H1 (cell line): ENCODE results near the gene FLRT3. TPM values are rescaled to one million over a fixed set of nuclear protein-coding genes. Genes with fewer than 3 reads are reported as not detected.

ENCODE experiments used
- CTCF ChIA-PET: fragments of 300-600 bp; sonication (Branson Sonifier 250); formaldehyde crosslinking; loops from one replicate; lab custom pipeline; 2021; ENCODE audit not compliant: partially characterized antibody; lab: Charles Lee
- POLR2A ChIA-PET: fragments of 300-600 bp; sonication (Branson Sonifier 250); formaldehyde crosslinking; loops from one replicate; lab custom pipeline; 2021; ENCODE audit warnings: inconsistent platforms; ENCODE audit not compliant: partially characterized antibody; lab: Charles Lee
- DNase-seq, 2 experiments: peaks; one replicate each; pipeline versions ENCODE4 v3.0.0 to v3.0.0-alpha.2; 2010 to 2022; ENCODE audit warnings: low spot score in 2 of 2, low read depth in 1 of 2, mixed read lengths in 1 of 2
- FAIRE-seq: peaks from 2 replicates; lab custom pipeline; 2011; peaks lifted over from hg19 to GRCh38; lab: Jason Lieb, UNC
- H2AFZ ChIP-seq: 2 replicates; pipeline ENCODE4 v1.8.1; 2012; ENCODE audit warnings: low read length, inconsistent platforms
- H2AK5ac ChIP-seq: 2 replicates; pipeline ENCODE4 v1.6.1; 2013; ENCODE audit warnings: low read depth, low read length
- H2BK120ac ChIP-seq: replicated peaks from 2 replicates; pipeline ENCODE3; 2013; ENCODE audit warnings: low read depth, low read length, inconsistent platforms
- H2BK12ac ChIP-seq: 2 replicates; pipeline ENCODE4 v1.6.1; 2013; ENCODE audit warnings: low read depth, low read length
- H2BK15ac ChIP-seq: 2 replicates; pipeline ENCODE4 v1.6.1; 2013; ENCODE audit warnings: low read length
- H2BK20ac ChIP-seq: 2 replicates; pipeline ENCODE4 v1.6.1; 2013; ENCODE audit warnings: low read length
- H2BK5ac ChIP-seq: 2 replicates; pipeline ENCODE4 v1.6.1; 2013; ENCODE audit warnings: low read depth, low read length
- H3K14ac ChIP-seq: 2 replicates; pipeline ENCODE4 v1.6.1; 2013; ENCODE audit warnings: inconsistent platforms; ENCODE audit not compliant: insufficient read length
- H3K18ac ChIP-seq: 2 replicates; pipeline ENCODE4 v1.6.1; 2013; ENCODE audit warnings: low read length; ENCODE audit errors: extremely low read depth
- H3K23ac ChIP-seq: 2 replicates; pipeline ENCODE4 v1.6.1; 2013; ENCODE audit warnings: inconsistent platforms; ENCODE audit not compliant: insufficient read length
- H3K23me2 ChIP-seq: 2 replicates; pipeline ENCODE4 v1.6.1; 2013; ENCODE audit warnings: low read depth, low read length
- H3K27ac ChIP-seq: 2 replicates; pipeline ENCODE4 v1.6.1; 2011; ENCODE audit warnings: low read depth, low read length, inconsistent platforms
- H3K27me3 ChIP-seq, 4 experiments: replicated peaks in 1 of 4; 1 replicate in 1 of 4; 2 replicates in 3 of 4; pipeline versions ENCODE4 v1.6.1 to v1.8.1; 2011 to 2013; ENCODE audit warnings: low read length in 3 of 4, mild to moderate bottlenecking in 3 of 4, inconsistent platforms in 2 of 4, mixed read lengths in 2 of 4, moderate library complexity in 1 of 4; ENCODE audit not compliant: control insufficient read depth in 3 of 4, insufficient read depth in 3 of 4; ENCODE audit errors: extremely low read depth in 1 of 4
- H3K36me3 ChIP-seq, 4 experiments: 2 replicates each; pipeline versions ENCODE4 v1.6.1 to v1.8.1; 2011 to 2013; ENCODE audit warnings: mild to moderate bottlenecking in 4 of 4, low read length in 3 of 4, moderate library complexity in 2 of 4, control low read depth in 1 of 4, inconsistent platforms in 1 of 4; ENCODE audit not compliant: insufficient read depth in 4 of 4, control insufficient read depth in 2 of 4
- H3K4ac ChIP-seq: replicated peaks from 2 replicates; pipeline ENCODE3; 2013; ENCODE audit warnings: low read length, low read depth, mixed read lengths, inconsistent platforms; ENCODE audit not compliant: insufficient read length
- H3K4me1 ChIP-seq, 4 experiments: replicated peaks in 1 of 4; 1 replicate in 1 of 4; 2 replicates in 3 of 4; pipeline versions ENCODE4 v1.6.1 to v1.8.1; 2011 to 2013; ENCODE audit warnings: low read length in 3 of 4, inconsistent platforms in 2 of 4, mixed read lengths in 1 of 4; ENCODE audit not compliant: insufficient read depth in 4 of 4, control insufficient read depth in 3 of 4
- H3K4me2 ChIP-seq, 2 experiments: 2 replicates each; pipeline versions ENCODE4 v1.6.1 to v1.8.1; 2011 to 2013; ENCODE audit warnings: low read depth in 2 of 2, low read length in 2 of 2, control low read depth in 1 of 2, inconsistent platforms in 1 of 2, mild to moderate bottlenecking in 1 of 2; ENCODE audit not compliant: insufficient read depth in 1 of 2
- H3K4me3 ChIP-seq, 4 experiments: fragments of 200-600, 300-600 bp in 1 of 4; sonication (generic), shearing (Covaris generic), sonication (Bioruptor Twin) in 1 of 4; 2 replicates each; pipeline versions ENCODE4 v1.5.1 to v1.8.1; 2011 to 2016; ENCODE audit warnings: low read length in 4 of 4, low read depth in 3 of 4, control low read depth in 2 of 4, inconsistent platforms in 2 of 4, mild to moderate bottlenecking in 2 of 4, mixed read lengths in 1 of 4, moderate library complexity in 1 of 4; ENCODE audit not compliant: insufficient read depth in 2 of 4; ENCODE audit errors: extremely low read depth in 1 of 4
- H3K56ac ChIP-seq: replicated peaks from 2 replicates; pipeline ENCODE3; 2013; ENCODE audit warnings: low read depth, mild to moderate bottlenecking, mixed read lengths, low read length, inconsistent platforms; ENCODE audit not compliant: insufficient read length
- H3K79me1 ChIP-seq: 2 replicates; pipeline ENCODE4 v1.6.1; 2013; ENCODE audit warnings: low read depth, low read length, control low read depth
- H3K79me2 ChIP-seq, 2 experiments: 2 replicates each; pipeline versions ENCODE4 v1.6.1 to v1.8.1; 2012 to 2013; ENCODE audit warnings: low read length in 2 of 2, mild to moderate bottlenecking in 2 of 2, inconsistent platforms in 1 of 2; ENCODE audit not compliant: insufficient read depth in 2 of 2, control insufficient read depth in 1 of 2
- H3K9ac ChIP-seq, 4 experiments: replicated peaks in 1 of 4; 1 replicate in 1 of 4; 2 replicates in 3 of 4; pipeline versions ENCODE4 v1.6.1 to v1.8.1; 2011 to 2013; ENCODE audit warnings: low read depth in 3 of 4, low read length in 3 of 4, control low read depth in 2 of 4, mild to moderate bottlenecking in 2 of 4, moderate library complexity in 2 of 4, inconsistent platforms in 1 of 4; ENCODE audit errors: extremely low read depth in 1 of 4
- H3K9me3 ChIP-seq, 2 experiments: 2 replicates each; pipeline versions ENCODE4 v1.6.1 to v1.8.1; 2012 to 2013; ENCODE audit warnings: mild to moderate bottlenecking in 2 of 2, moderate library complexity in 2 of 2, control low read depth in 1 of 2, inconsistent platforms in 1 of 2, low read depth in 1 of 2, low read length in 1 of 2, mixed read lengths in 1 of 2; ENCODE audit not compliant: insufficient read depth in 2 of 2
- H4K20me1 ChIP-seq, 2 experiments: replicated peaks in 1 of 2; 2 replicates each; pipeline versions ENCODE3 to v1.8.1; 2011 to 2013; ENCODE audit warnings: inconsistent platforms in 2 of 2, low read length in 2 of 2, mild to moderate bottlenecking in 1 of 2; ENCODE audit not compliant: insufficient read depth in 2 of 2, control insufficient read depth in 1 of 2
- H4K5ac ChIP-seq: 2 replicates; pipeline ENCODE4 v1.6.1; 2013; ENCODE audit warnings: low read length, low read depth, mixed read lengths, inconsistent platforms; ENCODE audit not compliant: insufficient read length
- H4K8ac ChIP-seq: 2 replicates; pipeline ENCODE4 v1.8.0; 2013; ENCODE audit warnings: mild to moderate bottlenecking, moderate library complexity, low read length, inconsistent platforms; ENCODE audit not compliant: insufficient read depth; ENCODE audit errors: extremely low read depth
- H4K91ac ChIP-seq: replicated peaks from 2 replicates; pipeline ENCODE3; 2013; ENCODE audit warnings: low read length, mixed read lengths, inconsistent platforms; ENCODE audit not compliant: insufficient read length
- MAX ChIP-seq: IDR thresholded peaks from 2 replicates; pipeline ENCODE4 v1.6.1; 2012; ENCODE audit warnings: inconsistent platforms
- WGBS, 2 experiments: shearing (Covaris generic) in 1 of 2; methylation state at CpG; one replicate each; pipeline versions ENCODE4 v1.1.6 to v1.1.7; 2013 to 2015; ENCODE audit warnings: low lambda C conversion rate in 2 of 2, mixed read lengths in 2 of 2, inconsistent platforms in 1 of 2, low coverage in 1 of 2, missing lambda C conversion rate in 1 of 2; ENCODE audit not compliant: insufficient replicate concordance in 2 of 2, insufficient coverage in 1 of 2, insufficient read length in 1 of 2; ENCODE audit errors: extremely low coverage in 1 of 2, missing lambda C conversion rate in 1 of 2; 5-methylcytosine and 5-hydroxymethylcytosine counted together
- polyA plus RNA-seq, 7 experiments: library from polyadenylated mRNA; depleted of rRNA in 3 of 7; stranded (reverse) in 5 of 7; unstranded in 2 of 7; fragments of >200 nt in 5 of 7; fragments of 200-250 nt in 2 of 7; gene quantifications; 1 replicate in 5 of 7; 2 replicates in 1 of 7; 4 replicates in 1 of 7; pipeline versions ENCODE4 v1.2.1 to v1.2.3, GENCODE V29; 2011 to 2013; ENCODE audit warnings: missing spikeins in 2 of 7, mixed read lengths in 2 of 7
- total RNA-seq: library from RNA; stranded (reverse); fragmentation: NEBNext Ultra II Directional; extraction: Animal tissue kit (Norgen Biotek cat#: 25700); gene quantifications from 2 replicates; pipeline ENCODE4 v1.2.1, GENCODE V29; 2021

The FLRT3 gene
- total and polyA plus RNA-seq, 2 of the 8 experiments (the other 6 are each of a cell fraction or from before 2014, with no cell fraction given) = 0.35 to 0.41 TPM

GRCh38 chr20:14386726-14387125, 49.3 kb upstream of the FLRT3 start:
- H3K27ac ChIP-seq = no peak overlapping the region
- DNase-seq = no peak
- peaks cover 0 to 3% (median 0%) of the 10 kb centered on the region in 4 experiments; a peak in 2 of 7 replicates for H3K4me1 ChIP-seq
- POLR2A ChIA-PET = no interaction called here
- no peak overlapping the region for H2BK15ac ChIP-seq
- H3K9ac ChIP-seq = no peak overlapping the region
- no peak overlapping the region for H4K5ac ChIP-seq
- no peak overlapping the region for H2BK5ac ChIP-seq
- H2AFZ ChIP-seq = no peak overlapping the region
- H3K79me1 ChIP-seq = no peaks in the 10 kb centered on the region
- no peak overlapping the region for H3K4me3 ChIP-seq
- H4K91ac ChIP-seq = no peak overlapping the region
- no peak overlapping the region for H3K56ac ChIP-seq
- 89% methylated on average over 4 of the region's 4 CpGs; no CpG with 5 or more reads in 1 of the 2 experiments for WGBS, 2 experiments
- H2BK120ac ChIP-seq = no peak overlapping the region
- no peak overlapping the region for H2BK20ac ChIP-seq
- CTCF ChIA-PET = no interaction called here
- H3K9me3 ChIP-seq = 0 out of 4 replicates have a peak, but pooled peaks cover 0 to 2% of the 10 kb centered on the region in 2 experiments
- H4K20me1 ChIP-seq = no peaks in the 10 kb centered on the region
- no peak for FAIRE-seq
- no peak overlapping the region for H2BK12ac ChIP-seq
- no peak overlapping the region for H3K18ac ChIP-seq
- H3K27me3 ChIP-seq = no peaks in the 10 kb centered on the region
- H3K4me2 ChIP-seq = no peak overlapping the region
- no peak overlapping the region for H3K14ac ChIP-seq
- H2AK5ac ChIP-seq = no peak overlapping the region
- H3K23me2 ChIP-seq = no peaks in the 10 kb centered on the region
- H3K23ac ChIP-seq = no peak overlapping the region
- no peaks in the 10 kb centered on the region for H3K36me3 ChIP-seq
- H3K79me2 ChIP-seq = no peaks in the 10 kb centered on the region
- no peak overlapping the region for H4K8ac ChIP-seq
- no peak overlapping the region for H3K4ac ChIP-seq
- TF ChIP-seq MAX = no peak
